GM10266 (cell line): ENCODE measurements around the gene AGBL1.

ENCODE experiments used
- DNase-seq: peaks from one replicate; pipeline ENCODE4 v3.0.0; 2012; ENCODE audit errors: extremely low spot score
- CTCF ChIP-seq: IDR thresholded peaks from 2 replicates; pipeline ENCODE4 v1.5.1; 2012; ENCODE audit warnings: mild to moderate bottlenecking, low read depth; ENCODE audit not compliant: control insufficient read depth, insufficient read depth; ENCODE audit errors: missing control alignments

Gene AGBL1

GRCh38 chr15:86829245-86829644, 749.6 kb downstream of the AGBL1 start:
- TF ChIP-seq CTCF: no peak
- DNase-seq: no peak

- no peak for DNase-seq
- TF ChIP-seq CTCF: no peak
Measured at GRCh38 chr15:86830304-86830703, 750.6 kb downstream of the AGBL1 start.

- no peak for DNase-seq
- TF ChIP-seq CTCF: no peak
Measured at GRCh38 chr15:86833595-86833994, 753.9 kb downstream of the AGBL1 start.

GRCh38 chr15:86834115-86834863, 754.6 kb downstream of the AGBL1 start:
- no peak for DNase-seq
- TF ChIP-seq CTCF: no peak

GRCh38 chr15:86837294-86838061, 757.8 kb downstream of the AGBL1 start:
- DNase-seq: no peak
- TF ChIP-seq CTCF: no peak

- TF ChIP-seq CTCF: no peak
- no peak for DNase-seq
Measured at GRCh38 chr15:86839502-86839901, 759.8 kb downstream of the AGBL1 start.

- no peak for TF ChIP-seq CTCF
- no peak for DNase-seq
Measured at GRCh38 chr15:86840996-86841395, 761.3 kb downstream of the AGBL1 start.
